Measurements from ENCODE around the gene TIMP2.
"Not testable (repeated sequence)": the region's sequence is repeated elsewhere in the genome, so short reads cannot be mapped to it uniquely, and the experiment has no call there.

DNA sequence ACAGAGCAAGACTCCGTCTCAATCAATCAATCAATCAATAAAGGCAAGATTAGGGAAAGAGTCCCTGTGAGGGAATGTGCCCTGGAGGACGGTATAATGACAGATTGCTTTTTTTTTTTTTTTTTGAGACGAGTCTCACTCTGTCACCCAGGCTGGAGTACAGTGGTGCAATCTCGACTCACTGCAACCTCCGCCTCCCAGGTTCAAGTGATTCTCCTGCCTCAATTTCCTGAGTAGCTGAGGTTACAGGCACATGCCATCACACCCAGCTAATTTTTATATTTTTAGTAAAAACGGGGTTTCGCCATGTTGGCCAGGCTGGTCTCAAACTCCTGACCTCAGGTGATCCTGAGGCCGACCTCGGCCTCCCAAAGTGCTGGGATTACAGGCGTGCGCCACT, 35.1 kb downstream of the TIMP2 start:
- not testable (repeated sequence) for TF ChIP-seq EZH2 (IDR thresholded peaks at IDR 0.05; ENCODE audit: borderline replicate concordance, insufficient read depth, low read length, poor library complexity, severe bottlenecking); MXI1 (conservative IDR thresholded peaks at IDR 0.05; ENCODE audit: poor library complexity, severe bottlenecking); EP300 (conservative IDR thresholded peaks at IDR 0.05; ENCODE audit: poor library complexity, severe bottlenecking)
- TF ChIP-seq, protein P1, sequence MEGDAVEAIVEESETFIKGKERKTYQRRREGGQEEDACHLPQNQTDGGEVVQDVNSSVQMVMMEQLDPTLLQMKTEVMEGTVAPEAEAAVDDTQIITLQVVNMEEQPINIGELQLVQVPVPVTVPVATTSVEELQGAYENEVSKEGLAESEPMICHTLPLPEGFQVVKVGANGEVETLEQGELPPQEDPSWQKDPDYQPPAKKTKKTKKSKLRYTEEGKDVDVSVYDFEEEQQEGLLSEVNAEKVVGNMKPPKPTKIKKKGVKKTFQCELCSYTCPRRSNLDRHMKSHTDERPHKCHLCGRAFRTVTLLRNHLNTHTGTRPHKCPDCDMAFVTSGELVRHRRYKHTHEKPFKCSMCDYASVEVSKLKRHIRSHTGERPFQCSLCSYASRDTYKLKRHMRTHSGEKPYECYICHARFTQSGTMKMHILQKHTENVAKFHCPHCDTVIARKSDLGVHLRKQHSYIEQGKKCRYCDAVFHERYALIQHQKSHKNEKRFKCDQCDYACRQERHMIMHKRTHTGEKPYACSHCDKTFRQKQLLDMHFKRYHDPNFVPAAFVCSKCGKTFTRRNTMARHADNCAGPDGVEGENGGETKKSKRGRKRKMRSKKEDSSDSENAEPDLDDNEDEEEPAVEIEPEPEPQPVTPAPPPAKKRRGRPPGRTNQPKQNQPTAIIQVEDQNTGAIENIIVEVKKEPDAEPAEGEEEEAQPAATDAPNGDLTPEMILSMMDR (IDR thresholded peaks at IDR 0.05; ENCODE audit: poor library complexity, severe bottlenecking), result not testable (repeated sequence)
- TF ChIP-seq, protein P2, sequence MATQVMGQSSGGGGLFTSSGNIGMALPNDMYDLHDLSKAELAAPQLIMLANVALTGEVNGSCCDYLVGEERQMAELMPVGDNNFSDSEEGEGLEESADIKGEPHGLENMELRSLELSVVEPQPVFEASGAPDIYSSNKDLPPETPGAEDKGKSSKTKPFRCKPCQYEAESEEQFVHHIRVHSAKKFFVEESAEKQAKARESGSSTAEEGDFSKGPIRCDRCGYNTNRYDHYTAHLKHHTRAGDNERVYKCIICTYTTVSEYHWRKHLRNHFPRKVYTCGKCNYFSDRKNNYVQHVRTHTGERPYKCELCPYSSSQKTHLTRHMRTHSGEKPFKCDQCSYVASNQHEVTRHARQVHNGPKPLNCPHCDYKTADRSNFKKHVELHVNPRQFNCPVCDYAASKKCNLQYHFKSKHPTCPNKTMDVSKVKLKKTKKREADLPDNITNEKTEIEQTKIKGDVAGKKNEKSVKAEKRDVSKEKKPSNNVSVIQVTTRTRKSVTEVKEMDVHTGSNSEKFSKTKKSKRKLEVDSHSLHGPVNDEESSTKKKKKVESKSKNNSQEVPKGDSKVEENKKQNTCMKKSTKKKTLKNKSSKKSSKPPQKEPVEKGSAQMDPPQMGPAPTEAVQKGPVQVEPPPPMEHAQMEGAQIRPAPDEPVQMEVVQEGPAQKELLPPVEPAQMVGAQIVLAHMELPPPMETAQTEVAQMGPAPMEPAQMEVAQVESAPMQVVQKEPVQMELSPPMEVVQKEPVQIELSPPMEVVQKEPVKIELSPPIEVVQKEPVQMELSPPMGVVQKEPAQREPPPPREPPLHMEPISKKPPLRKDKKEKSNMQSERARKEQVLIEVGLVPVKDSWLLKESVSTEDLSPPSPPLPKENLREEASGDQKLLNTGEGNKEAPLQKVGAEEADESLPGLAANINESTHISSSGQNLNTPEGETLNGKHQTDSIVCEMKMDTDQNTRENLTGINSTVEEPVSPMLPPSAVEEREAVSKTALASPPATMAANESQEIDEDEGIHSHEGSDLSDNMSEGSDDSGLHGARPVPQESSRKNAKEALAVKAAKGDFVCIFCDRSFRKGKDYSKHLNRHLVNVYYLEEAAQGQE (IDR thresholded peaks at IDR 0.05; ENCODE audit: borderline replicate concordance), result not testable (repeated sequence)
